SKM-1 treated with dmso at 0.1 percent for 144 hours (cell line): ENCODE data around the gene C1orf21.
A peak's percentile ranks its signal among the peaks of the same experiment; 100 is the strongest.

Experiments
- DNase-seq: peaks from one replicate; lab custom pipeline; 2025; ENCODE audit not compliant: unreplicated experiment; lab: John Stamatoyannopoulos, UW

C1orf21 gene

DNA sequence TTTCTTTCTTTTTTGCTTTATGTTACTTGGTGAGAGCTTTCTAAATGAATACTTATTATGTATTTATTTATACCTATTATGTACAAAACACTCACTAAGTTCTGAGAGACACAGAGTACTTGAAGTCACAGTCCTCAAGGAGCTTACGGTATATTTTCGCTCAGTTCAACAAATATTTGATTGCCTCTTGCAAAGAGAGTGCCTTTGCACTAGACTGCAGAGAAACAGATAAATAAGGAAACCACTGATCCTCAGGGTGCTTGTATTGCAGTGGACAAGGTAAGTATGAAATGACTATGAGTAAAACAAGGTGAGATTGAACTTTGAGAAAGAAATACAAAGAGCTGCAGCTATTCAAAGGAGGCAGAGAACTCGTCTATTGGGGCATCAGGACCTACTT is 123.3 kb downstream of the C1orf21 start:
- no peak for DNase-seq

DNA sequence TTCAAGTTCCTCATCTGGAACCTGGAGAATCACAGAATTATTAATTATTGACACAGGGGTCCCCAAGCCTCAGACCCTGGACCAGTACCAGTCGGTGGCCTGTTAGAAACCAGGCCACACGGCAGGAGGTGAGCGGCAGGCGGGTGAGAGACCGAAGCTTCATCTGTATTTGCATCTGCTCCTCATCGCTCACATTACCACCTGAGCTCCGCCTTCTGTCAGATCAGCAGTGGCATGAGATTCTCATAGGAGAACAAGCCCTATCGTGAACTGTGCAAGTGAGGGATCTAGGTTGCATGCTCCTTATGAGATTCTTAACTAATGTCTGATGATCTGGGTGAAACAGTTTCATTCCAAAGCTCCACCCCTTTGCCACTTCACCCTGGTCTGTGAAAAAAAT is 125.9 kb downstream of the C1orf21 start:
- DNase-seq: no peak

- DNase-seq: no peak
These were observed 126.6 kb downstream of the C1orf21 start for GRCh38 chr1:184513421-184513820.

- no peak for DNase-seq
These were observed 127.1 kb downstream of the C1orf21 start for GRCh38 chr1:184513966-184514365.

- DNase-seq: no peak
These were observed 127.6 kb downstream of the C1orf21 start for GRCh38 chr1:184514447-184514846.

- DNase-seq: no peak
These were observed 130.3 kb downstream of the C1orf21 start for GRCh38 chr1:184517130-184517529.

GRCh38 chr1:184518736-184519357 is 132.0 kb downstream of the C1orf21 start:
- DNase-seq: no peak

DNA sequence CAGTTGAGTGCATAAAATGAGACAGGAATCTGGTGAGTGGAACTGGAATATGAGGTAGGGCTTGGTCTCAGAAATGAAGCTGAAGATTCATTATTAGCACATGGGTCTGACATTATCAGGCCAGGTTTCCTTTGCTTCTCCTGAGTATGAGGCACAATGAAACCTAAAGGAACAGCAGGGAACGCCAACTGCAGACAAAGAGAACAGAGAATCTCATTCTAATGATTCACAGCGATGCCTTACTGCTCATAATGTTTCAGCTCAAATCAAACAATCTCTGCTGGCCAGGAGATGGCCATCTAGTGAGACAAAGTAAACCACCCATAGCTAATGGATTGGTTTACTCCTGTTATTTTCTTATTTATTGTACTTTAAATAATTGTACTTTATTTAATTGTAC is 133.5 kb downstream of the C1orf21 start:
- DNase-seq: no peak

GRCh38 chr1:184524248-184524647 is 137.4 kb downstream of the C1orf21 start:
- no peak for DNase-seq

DNA sequence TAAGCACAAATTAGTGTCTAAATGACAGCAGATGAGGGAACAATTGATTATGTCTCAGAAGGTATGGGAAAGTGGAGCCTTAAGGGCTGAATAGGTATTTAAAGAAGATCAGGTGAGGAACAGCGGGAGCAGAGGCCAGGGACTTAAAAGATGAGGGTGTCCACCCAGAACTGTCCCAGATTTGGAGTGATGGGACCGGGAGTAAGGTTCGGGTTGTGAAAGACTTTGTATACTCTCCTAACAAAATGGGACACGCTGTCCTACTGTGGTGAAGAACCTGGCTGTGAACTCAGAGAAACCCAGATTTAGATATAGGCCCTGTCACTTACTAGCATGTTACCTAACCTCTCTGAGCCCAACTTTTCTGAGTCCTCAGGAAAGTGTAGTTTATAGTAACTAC is 140.6 kb downstream of the C1orf21 start:
- no peak for DNase-seq

DNA sequence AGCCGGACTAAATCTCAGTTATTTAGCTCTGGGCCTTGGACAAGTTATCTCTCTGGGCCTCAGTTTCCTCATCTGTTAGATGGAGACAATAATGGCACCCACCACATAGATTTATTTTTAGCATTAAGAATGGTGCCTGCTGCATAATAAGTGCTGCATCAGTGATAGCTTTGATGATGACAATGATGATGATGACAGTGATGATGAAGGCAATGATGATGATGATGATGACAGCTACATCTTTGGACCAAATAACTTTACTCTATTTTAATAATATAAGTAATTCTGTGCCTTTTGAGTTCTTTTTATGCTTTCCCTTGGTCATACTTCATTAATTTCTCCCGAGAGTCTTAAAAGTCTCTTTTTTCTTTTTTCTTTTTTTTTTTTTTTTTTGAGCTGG is 143.4 kb downstream of the C1orf21 start:
- DNase-seq: no peak

DNA sequence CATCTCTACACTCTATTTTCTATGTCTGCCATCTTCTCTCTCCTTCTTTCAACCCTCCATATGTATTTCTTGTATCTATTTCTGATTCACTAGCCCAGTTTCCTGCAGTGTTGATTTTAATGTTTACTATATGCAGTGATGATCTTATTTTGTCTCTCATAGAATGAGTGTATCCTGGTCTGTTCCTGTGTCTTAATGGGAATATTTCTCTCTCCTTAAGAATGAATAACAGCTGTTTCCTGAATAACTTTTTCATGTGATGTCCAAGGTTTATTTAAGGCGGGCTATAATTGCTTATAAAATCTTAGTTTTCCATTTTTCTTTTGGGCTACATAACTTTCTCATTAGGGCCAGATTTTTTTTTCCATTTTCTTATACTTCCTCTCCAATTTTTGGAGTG is 144.5 kb downstream of the C1orf21 start:
- no peak for DNase-seq

DNA sequence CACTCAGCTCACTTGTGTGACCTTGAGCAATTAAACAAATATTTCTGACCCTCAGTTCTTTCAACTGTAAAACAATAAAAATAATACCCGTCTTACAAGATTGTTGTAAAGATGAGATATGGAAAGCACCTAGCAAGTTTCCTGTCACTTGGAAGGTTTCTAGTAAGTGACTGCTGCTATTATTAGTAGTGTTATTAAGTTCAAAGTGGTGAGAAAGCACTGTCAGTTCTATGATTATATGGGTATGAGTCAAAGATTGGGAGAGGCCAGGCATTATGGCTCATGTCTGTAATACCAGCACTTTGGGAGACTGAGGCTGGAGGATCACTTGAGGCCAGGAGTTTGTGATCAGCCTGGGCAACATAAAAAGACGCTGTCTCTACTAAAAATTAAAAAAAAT is 145.4 kb downstream of the C1orf21 start:
- no peak for DNase-seq

DNA sequence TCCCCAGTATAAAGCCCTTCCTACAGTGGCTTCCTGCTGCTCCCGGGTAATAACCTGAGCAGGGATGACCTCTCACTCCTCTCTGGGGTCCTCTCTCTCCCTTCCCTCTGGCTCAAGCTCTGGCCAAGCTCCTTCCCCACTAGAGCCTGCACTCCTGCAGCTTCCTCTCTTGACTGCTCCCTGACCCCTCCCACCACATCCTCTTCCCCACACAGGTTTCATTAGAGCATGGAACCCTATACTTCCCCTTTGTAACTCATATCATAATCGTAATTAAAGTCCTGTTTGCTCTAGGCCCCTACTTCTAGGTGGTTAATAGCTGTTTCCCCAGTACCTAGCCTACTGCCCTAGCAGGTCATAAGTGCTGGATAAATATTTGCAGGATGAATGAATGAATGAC is 146.2 kb downstream of the C1orf21 start:
- peak; percentile 96 for DNase-seq

GRCh38 chr1:184533915-184534314 is 147.1 kb downstream of the C1orf21 start:
- DNase-seq: no peak

GRCh38 chr1:184534690-184535089 is 147.9 kb downstream of the C1orf21 start:
- no peak for DNase-seq

- no peak for DNase-seq
These were observed 148.6 kb downstream of the C1orf21 start for GRCh38 chr1:184535191-184535970.

- no peak for DNase-seq
These were observed 149.6 kb downstream of the C1orf21 start for GRCh38 chr1:184536246-184536985.

- no peak for DNase-seq
These were observed 152.8 kb downstream of the C1orf21 start for GRCh38 chr1:184539580-184539979.

DNA sequence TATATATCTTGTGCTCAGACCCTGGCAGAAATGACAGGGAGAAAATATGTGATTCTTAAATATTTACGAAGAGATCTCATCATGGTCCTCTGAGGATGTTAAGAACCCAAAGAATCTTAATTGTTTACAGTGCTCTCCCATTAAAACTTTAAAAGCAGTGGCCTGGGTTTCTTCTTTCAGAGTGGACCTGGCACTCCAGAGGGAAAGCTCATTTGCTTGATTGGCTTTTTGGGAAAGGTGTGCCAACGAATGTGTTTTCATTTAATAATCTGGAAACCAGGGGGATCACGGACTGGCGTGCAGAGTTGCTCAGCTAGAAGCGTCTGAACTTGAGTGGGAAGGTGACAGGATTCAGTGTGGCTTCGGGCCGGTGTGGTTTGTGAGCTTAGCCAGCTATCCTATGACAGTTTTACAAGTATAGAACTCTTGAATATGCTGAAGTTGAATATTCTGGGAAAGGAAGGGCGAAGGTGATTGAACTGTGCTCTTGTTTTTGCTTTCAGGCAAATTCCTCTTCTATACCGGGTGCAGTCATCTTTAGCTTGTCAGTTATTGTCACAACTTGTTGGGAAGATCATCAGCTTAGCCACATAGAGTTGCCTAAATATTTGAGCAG is 154.8 kb downstream of the C1orf21 start:
- DNase-seq: no peak

DNA sequence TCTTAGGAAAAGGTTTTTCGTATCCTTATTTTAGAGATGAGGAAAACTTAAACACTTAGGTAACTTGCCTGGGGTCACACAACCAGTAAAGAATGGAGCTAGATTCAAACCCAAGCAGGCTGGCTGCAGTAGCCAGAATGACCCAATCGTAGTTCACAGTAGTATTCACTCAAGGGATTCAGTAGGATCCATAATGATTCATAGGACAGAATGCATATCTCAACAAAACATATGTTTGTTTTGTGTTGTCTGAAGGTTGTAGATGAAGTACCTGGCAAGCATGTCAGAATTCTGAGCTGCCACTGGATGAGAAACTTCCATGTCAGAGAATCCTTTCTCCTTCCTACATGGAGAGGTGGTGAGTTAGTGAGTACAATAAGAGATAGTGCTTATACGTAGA is 155.5 kb downstream of the C1orf21 start:
- no peak for DNase-seq

DNA sequence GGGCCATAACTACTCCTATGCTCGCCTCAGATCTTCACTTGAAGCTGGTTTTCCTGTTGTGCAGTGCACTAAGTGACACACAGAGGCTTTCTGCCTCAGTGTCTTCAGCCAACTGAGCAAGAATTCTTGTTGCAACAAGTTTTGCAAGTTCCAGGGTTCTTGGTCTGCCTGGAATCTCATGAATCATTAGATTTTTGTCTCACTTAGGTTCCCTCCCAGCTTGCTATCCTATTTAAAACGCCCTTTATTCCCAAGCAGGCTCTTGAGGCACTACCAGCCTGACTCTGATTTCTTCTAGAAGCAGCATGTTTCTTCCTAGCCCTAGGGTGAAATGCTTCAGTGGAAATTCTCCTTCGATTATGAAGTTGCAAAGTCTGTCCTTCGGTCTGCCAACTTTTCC is 158.8 kb downstream of the C1orf21 start:
- DNase-seq: no peak
